MM.1S (cell line): ENCODE measurements around the gene NCCRP1.

Experiments
- CTCF ChIP-seq: fragments of 300-600 bp; sonication (generic); IDR thresholded peaks from 2 replicates; pipeline ENCODE4 v1.5.1; 2016; ENCODE audit warnings: antibody characterized with exemption, low read length, mixed read lengths
- EZH2 ChIP-seq: fragments of 300-600 bp; sonication (generic); optimal IDR thresholded peaks from 2 replicates; pipeline ENCODE3; 2017; ENCODE audit warnings: low read depth, mild to moderate bottlenecking, antibody characterized with exemption, low read length, mixed read lengths

- no peak for TF ChIP-seq CTCF
- no peak for TF ChIP-seq EZH2
Measured at GRCh38 chr19:39152066-39152465, 44.7 kb upstream of the NCCRP1 start.
